Neuronal stem cell (in vitro differentiated cells): ENCODE results near the gene VDAC1.

ENCODE experiments used
- DNase-seq: peaks from one replicate; pipeline ENCODE4 v3.0.0-alpha.2; 2013; ENCODE audit warnings: low spot score
- H2AFZ ChIP-seq: one replicate; pipeline ENCODE4 v1.6.1; 2013; ENCODE audit warnings: mild to moderate bottlenecking, low read length, inconsistent platforms
- H2AK5ac ChIP-seq: 2 replicates; pipeline ENCODE4 v1.6.1; 2013; ENCODE audit warnings: low read depth, mild to moderate bottlenecking, inconsistent platforms, low read length, moderate library complexity, mixed read lengths
- H2BK120ac ChIP-seq: 2 replicates; pipeline ENCODE4 v1.6.1; 2013; ENCODE audit warnings: low read depth, mild to moderate bottlenecking, inconsistent platforms, low read length, moderate library complexity, mixed read lengths
- H2BK12ac ChIP-seq: one replicate; pipeline ENCODE4 v1.6.1; 2013; ENCODE audit warnings: low read length, inconsistent platforms
- H2BK15ac ChIP-seq: 2 replicates; pipeline ENCODE4 v1.6.1; 2013; ENCODE audit warnings: mild to moderate bottlenecking, low read length, inconsistent platforms, mixed read lengths
- H2BK5ac ChIP-seq: one replicate; pipeline ENCODE4 v1.6.1; 2013; ENCODE audit warnings: inconsistent platforms, mild to moderate bottlenecking, low read length, moderate library complexity
- H3K14ac ChIP-seq: one replicate; pipeline ENCODE4 v1.6.1; 2013; ENCODE audit warnings: low read length, inconsistent platforms
- H3K18ac ChIP-seq: 2 replicates; pipeline ENCODE4 v1.6.1; 2013; ENCODE audit warnings: low read length, inconsistent platforms
- H3K23ac ChIP-seq: 2 replicates; pipeline ENCODE4 v1.6.1; 2013; ENCODE audit warnings: low read depth, mild to moderate bottlenecking, mixed read lengths, low read length, inconsistent platforms; ENCODE audit not compliant: poor library complexity
- H3K27ac ChIP-seq: replicated peaks from 3 replicates; pipeline ENCODE4 v1.5.1; 2013; ENCODE audit warnings: low read length, inconsistent platforms
- H3K27me3 ChIP-seq, 3 experiments: 2 replicates each; pipeline ENCODE4 v1.6.1; 2013; ENCODE audit warnings: low read length in 3 of 3, mild to moderate bottlenecking in 2 of 3, inconsistent platforms in 1 of 3, low read depth in 1 of 3, mixed read lengths in 1 of 3, moderate library complexity in 1 of 3; ENCODE audit not compliant: control insufficient read depth in 3 of 3, insufficient read depth in 3 of 3
- H3K36me3 ChIP-seq, 2 donors: replicated peaks in 1 of 2; 2 replicates each; pipeline ENCODE4 v1.6.1; 2013; ENCODE audit warnings: low read length in 2 of 2; ENCODE audit not compliant: control insufficient read depth in 2 of 2, insufficient read depth in 2 of 2
- H3K4ac ChIP-seq: 2 replicates; pipeline ENCODE4 v1.6.1; 2013; ENCODE audit warnings: inconsistent platforms, mild to moderate bottlenecking, low read length, moderate library complexity
- H3K4me1 ChIP-seq, 2 donors: 1 replicate in 1 of 2; 2 replicates in 1 of 2; pipeline ENCODE4 v1.6.1; 2013; ENCODE audit warnings: low read length in 2 of 2, low read depth in 1 of 2; ENCODE audit not compliant: control insufficient read depth in 2 of 2, insufficient read depth in 1 of 2
- H3K4me2 ChIP-seq: one replicate; pipeline ENCODE4 v1.6.1; 2013; ENCODE audit warnings: mild to moderate bottlenecking, low read length, inconsistent platforms; ENCODE audit not compliant: insufficient read depth, poor library complexity, severe bottlenecking
- H3K4me3 ChIP-seq, 2 donors: 2 replicates each; pipeline ENCODE4 v1.5.1; 2013; ENCODE audit warnings: low read length in 2 of 2, mild to moderate bottlenecking in 2 of 2, inconsistent platforms in 1 of 2, moderate library complexity in 1 of 2
- H3K79me1 ChIP-seq: one replicate; pipeline ENCODE4 v1.6.1; 2013; ENCODE audit warnings: low read depth, mild to moderate bottlenecking, inconsistent platforms, low read length, moderate library complexity
- H3K9ac ChIP-seq: one replicate; pipeline ENCODE4 v1.6.1; 2013; ENCODE audit warnings: mild to moderate bottlenecking, low read depth, low read length, inconsistent platforms; ENCODE audit not compliant: poor library complexity
- H3K9me3 ChIP-seq, 2 donors: replicated peaks in 1 of 2; 2 replicates each; pipeline versions ENCODE3 to v1.6.1; 2013; ENCODE audit warnings: low read length in 2 of 2, mild to moderate bottlenecking in 2 of 2, inconsistent platforms in 1 of 2, low read depth in 1 of 2, mixed read lengths in 1 of 2, moderate library complexity in 1 of 2; ENCODE audit not compliant: control insufficient read depth in 2 of 2, insufficient read depth in 1 of 2
- H4K8ac ChIP-seq: one replicate; pipeline ENCODE4 v1.6.1; 2013; ENCODE audit warnings: low read depth, mild to moderate bottlenecking, inconsistent platforms, low read length, moderate library complexity
- H4K91ac ChIP-seq: one replicate; pipeline ENCODE4 v1.6.1; 2013; ENCODE audit warnings: low read length, low read depth, mild to moderate bottlenecking, inconsistent platforms; ENCODE audit not compliant: poor library complexity
- WGBS, 2 donors: extraction: QIAGEN DNeasy Blood & Tissue Kit; methylation state at CpG; one replicate each; pipeline ENCODE4 v1.1.7; 2013; ENCODE audit warnings: missing lambda C conversion rate in 2 of 2, mixed read lengths in 1 of 2; ENCODE audit not compliant: insufficient read length in 2 of 2, insufficient replicate concordance in 1 of 2; ENCODE audit errors: extremely low coverage in 2 of 2; 5-methylcytosine and 5-hydroxymethylcytosine counted together

VDAC1 gene

DNA sequence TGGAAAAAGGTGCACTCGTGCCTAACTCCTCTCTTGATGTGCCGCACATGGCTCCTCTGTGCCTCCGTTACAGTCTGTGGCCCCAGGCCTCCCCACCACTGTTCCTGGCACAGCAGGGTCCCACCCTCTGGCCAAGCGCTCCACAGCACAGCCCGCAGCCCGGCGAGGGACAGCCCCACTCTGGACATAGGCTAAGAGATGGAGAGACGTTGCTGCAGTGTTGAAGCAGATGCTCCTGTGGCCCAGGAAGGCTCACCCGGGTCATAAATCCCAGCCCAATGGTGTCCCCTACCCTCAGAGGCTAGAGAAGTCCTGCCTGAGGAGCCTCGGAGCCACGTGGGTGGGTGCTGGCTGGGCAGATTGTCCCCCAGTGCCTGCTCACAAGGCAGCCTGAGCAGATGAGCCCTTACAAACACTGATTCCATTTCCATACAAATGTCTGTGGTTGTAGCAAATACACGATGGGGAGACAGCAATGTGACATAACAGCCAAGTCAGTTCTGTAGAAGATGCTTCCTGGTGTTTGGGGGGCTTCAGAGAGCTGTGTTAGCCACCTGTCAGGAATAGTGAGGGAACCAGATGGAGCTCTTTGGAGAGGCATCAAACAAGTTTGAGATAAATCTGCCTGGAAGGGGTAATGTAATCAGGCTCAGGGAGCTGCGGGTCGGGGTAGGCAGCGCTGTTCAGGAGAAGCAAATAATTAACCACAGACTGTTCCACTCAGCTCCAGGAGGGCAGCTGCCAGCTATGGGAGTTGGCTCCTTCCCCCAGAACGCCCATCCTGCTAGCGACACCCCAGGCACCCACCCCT lies 78.1 kb downstream of the VDAC1 start:
- WGBS, 2 donors, result no CpG with 5 or more reads among the region's 17 CpGs
- no peak overlapping the region for H3K9ac ChIP-seq

DNA sequence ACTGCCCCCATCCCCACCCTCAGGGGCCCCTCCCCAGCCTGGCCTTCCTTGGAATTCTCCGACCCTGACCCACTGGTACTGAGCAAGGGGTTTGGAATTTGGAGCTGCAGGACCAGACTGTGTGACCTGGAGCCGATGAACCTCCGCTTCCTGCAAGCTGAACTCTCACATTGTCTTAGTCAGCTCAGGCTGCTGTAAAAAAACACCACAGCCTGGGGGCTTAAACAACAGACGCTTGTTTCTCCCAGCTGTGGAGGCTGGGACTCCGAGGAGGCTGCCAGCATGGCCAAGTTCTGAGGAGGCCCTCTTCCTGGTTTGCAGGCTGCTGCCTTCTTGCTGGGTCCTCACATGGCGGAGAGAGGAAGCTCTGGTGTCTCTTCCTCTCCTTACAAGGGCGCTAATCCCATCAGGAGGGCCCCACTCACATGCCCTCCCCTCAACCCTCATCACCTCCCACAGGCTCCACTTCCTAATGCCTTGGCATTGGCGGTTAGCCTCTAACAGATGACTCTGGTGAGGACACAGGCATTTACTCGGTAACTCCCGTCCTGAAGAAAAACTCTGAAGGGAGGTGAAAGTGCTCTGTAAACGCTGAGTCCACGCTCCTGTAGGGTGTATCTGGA lies 78.8 kb downstream of the VDAC1 start:
- H3K9me3 ChIP-seq, result peaks cover 0 to 2% of the 10 kb centered on the region in 2 donors
- H3K4me1 ChIP-seq, result no peaks in the 10 kb centered on the region
- no peak overlapping the region for H2BK15ac ChIP-seq

More for the DNA sequence above, 78.1 kb downstream of the VDAC1 start:
- no peak overlapping the region for H3K27ac ChIP-seq
- H4K8ac ChIP-seq, result no peak overlapping the region
- no peak overlapping the region for H3K4ac ChIP-seq
- H3K23ac ChIP-seq, result no peak overlapping the region
- peak overlapping the region; percentile 61 for H3K18ac ChIP-seq
- no peak overlapping the region for H2BK5ac ChIP-seq
- H2BK15ac ChIP-seq, result no peak overlapping the region
- H2AFZ ChIP-seq, result no peak overlapping the region
- no peak overlapping the region for H2BK12ac ChIP-seq
- H3K4me2 ChIP-seq, result no peak overlapping the region
- H3K27me3 ChIP-seq, result peaks cover 0 to 56% (median 0%) of the 10 kb centered on the region in 3 experiments
- H3K36me3 ChIP-seq, result no peaks in the 10 kb centered on the region
- no peak overlapping the region for H3K4me3 ChIP-seq
- H2AK5ac ChIP-seq, result no peak overlapping the region
- no peaks in the 10 kb centered on the region for H3K4me1 ChIP-seq
- H3K79me1 ChIP-seq, result no peaks in the 10 kb centered on the region
- peak overlapping the region; percentile 40 for H3K14ac ChIP-seq
- DNase-seq, result no peak
- H3K9me3 ChIP-seq, result peaks cover 0 to 4% of the 10 kb centered on the region in 2 donors
- H4K91ac ChIP-seq, result no peak overlapping the region
- H2BK120ac ChIP-seq, result no peak overlapping the region

DNA sequence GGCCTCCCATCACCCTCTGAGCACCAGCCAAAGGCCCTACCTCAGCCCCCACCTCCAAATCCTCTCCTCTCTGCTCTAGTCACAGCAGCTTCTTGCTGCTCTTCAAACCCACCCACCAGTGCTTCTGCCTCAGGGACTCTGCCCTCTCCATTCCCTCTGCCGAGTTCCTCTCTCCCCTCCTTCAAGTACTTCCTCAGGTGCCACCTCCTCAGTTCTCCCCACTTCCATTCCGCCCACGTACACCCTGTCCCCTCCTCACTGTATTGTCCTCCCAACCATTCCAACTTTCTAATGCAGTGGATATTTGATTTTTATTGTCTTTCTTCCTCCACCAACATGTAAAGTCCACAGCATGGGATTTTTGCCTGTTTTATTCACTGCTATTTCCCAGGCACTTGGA lies 79.5 kb downstream of the VDAC1 start:
- Histone ChIP-seq H3K4me3 (no peak overlapping the region), H3K4me2 (no peak overlapping the region), H2AK5ac (no peak overlapping the region), H3K27me3 (peaks cover 0 to 54% (median 0%) of the 10 kb centered on the region in 3 experiments), H3K4me1 (no peaks in the 10 kb centered on the region), H3K18ac (no peak overlapping the region), H2BK12ac (no peak overlapping the region), H4K91ac (no peak overlapping the region), H3K79me1 (no peaks in the 10 kb centered on the region), H3K23ac (no peak overlapping the region), H3K36me3 (no peaks in the 10 kb centered on the region), H3K9me3 (peaks cover 0 to 2% of the 10 kb centered on the region in 2 donors), H3K4ac (no peak overlapping the region), H3K27ac (no peak overlapping the region), H4K8ac (no peak overlapping the region), H2AFZ (no peak overlapping the region), H3K14ac (no peak overlapping the region), H2BK5ac (no peak overlapping the region), H3K9ac (no peak overlapping the region), H2BK15ac (no peak overlapping the region), H2BK120ac (no peak overlapping the region)
- no peak for DNase-seq
- no CpG with 5 or more reads among the region's 3 CpGs for WGBS, 2 donors

More for the DNA sequence above, 78.8 kb downstream of the VDAC1 start:
- WGBS, 2 donors, result no CpG with 5 or more reads among the region's 12 CpGs
- Histone ChIP-seq H2BK12ac (no peak overlapping the region), H3K4me2 (no peak overlapping the region), H3K4me3 (no peak overlapping the region), H3K14ac (no peak overlapping the region), H3K36me3 (no peaks in the 10 kb centered on the region), H3K4ac (no peak overlapping the region), H3K18ac (peak overlapping the region; percentile 12), H3K9ac (no peak overlapping the region), H3K23ac (no peak overlapping the region), H2AK5ac (no peak overlapping the region), H4K91ac (no peak overlapping the region), H2BK5ac (no peak overlapping the region), H2BK120ac (no peak overlapping the region), H3K27ac (no peak overlapping the region), H3K27me3 (peaks cover 0 to 56% (median 0%) of the 10 kb centered on the region in 3 experiments), H4K8ac (no peak overlapping the region), H3K79me1 (no peaks in the 10 kb centered on the region), H2AFZ (no peak overlapping the region)
- DNase-seq, result no peak

DNA sequence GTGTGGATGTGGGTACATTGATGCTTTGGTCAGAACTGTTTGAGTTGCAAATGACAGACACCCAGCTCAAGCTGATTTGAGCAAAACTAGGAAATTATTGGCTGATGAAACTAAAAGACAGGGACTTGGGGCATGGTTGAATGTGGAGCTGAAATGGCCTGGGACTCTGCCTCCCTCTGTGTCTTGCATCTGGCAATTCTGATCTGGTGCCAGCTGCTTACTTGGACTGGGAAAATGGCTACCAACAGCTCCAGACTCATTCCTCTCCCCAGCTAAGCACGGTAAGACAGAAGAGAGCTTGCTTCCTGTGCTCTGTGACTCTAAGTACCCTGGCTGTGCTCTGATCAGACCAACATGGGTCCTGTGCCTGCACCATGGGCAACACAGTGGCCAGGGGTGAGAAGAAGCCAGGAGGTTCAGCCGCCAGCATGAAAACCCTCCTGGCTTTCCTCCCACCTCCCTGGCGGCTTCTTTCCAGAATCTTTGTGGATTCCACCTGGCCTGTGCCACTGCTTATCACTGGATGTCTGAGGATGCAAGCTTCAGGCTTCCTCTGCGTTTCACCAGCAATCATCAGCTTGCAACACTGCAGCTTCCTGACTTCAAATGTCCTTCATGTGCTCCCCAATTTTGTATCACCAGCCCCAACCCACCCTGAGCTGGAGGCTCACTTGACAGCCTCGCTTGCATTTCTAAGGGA lies 80.4 kb downstream of the VDAC1 start:
- Histone ChIP-seq H3K4ac (no peak overlapping the region), H3K27ac (no peak overlapping the region), H3K9ac (no peak overlapping the region), H2BK15ac (no peak overlapping the region), H3K18ac (no peak overlapping the region), H3K4me3 (no peak overlapping the region), H2BK12ac (no peak overlapping the region), H4K8ac (no peak overlapping the region), H3K36me3 (no peaks in the 10 kb centered on the region), H3K9me3 (peaks cover 0 to 2% of the 10 kb centered on the region in 2 donors), H4K91ac (no peak overlapping the region), H3K23ac (no peak overlapping the region), H3K14ac (no peak overlapping the region), H2AK5ac (no peak overlapping the region), H3K4me1 (no peaks in the 10 kb centered on the region), H3K79me1 (no peaks in the 10 kb centered on the region), H2BK5ac (no peak overlapping the region), H3K4me2 (no peak overlapping the region), H2AFZ (no peak overlapping the region), H3K27me3 (peaks cover 0 to 45% (median 0%) of the 10 kb centered on the region in 3 experiments), H2BK120ac (no peak overlapping the region)
- DNase-seq, result no peak
- no CpG with 5 or more reads among the region's 5 CpGs for WGBS, 2 donors
